ENCODE results near the gene ZNF532. TPM values are rescaled to one million over a fixed set of nuclear protein-coding genes. Genes with fewer than 3 reads are reported as not detected.

ZNF532 gene
- total RNA-seq, 4 donors from 2014 or later, result 80.2 to 111 (median 109) TPM

GRCh38 chr18:58881477-58881876 lies 16.8 kb downstream of the ZNF532 start:
- Histone ChIP-seq H3K27ac (no peak overlapping the region), H3K4me1 (peaks cover 0 to 1% of the 10 kb centered on the region in 2 donors)
- intact Hi-C loops (cut with DNase I), result no loop called here

DNA sequence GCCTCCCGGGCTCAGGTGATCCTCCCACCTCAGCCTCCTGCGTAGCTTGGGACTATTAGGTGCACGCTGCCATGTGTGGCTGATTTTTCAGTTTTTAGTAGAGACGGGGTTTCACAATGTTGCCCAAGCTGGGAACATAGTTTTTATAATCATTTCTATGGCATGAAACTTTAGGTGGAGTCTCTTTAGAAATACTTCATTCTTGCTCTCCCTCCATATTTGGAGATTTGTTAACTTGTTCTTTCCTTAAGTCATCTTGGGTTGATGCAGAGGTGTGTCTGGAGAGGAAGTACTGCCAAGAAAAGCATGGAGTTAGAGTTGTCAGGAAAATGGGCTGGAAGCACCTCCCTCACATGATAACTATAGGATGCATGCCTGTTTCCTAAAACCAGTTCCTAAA lies 17.4 kb downstream of the ZNF532 start:
- H3K27ac ChIP-seq, result peak overlapping the region in 2 of 3 donors; percentile 25 to 40
- WGBS, 2 donors, result 92 to 98% methylated on average over 4 of the region's 4 CpGs

More at GRCh38 chr18:58881477-58881876, 16.8 kb downstream of the ZNF532 start:
- H3K9me3 ChIP-seq, result no peaks in the 10 kb centered on the region
- no peak for DNase-seq
- peaks cover 0 to 6% of the 10 kb centered on the region in 2 donors for H3K36me3 ChIP-seq
- WGBS, 2 donors, result 81 to 91% methylated on average over 2 of the region's 2 CpGs
- H3K27me3 ChIP-seq, result no peaks in the 10 kb centered on the region
- no peak overlapping the region for H3K4me3 ChIP-seq (replicated peaks in 1 of 3)
- TF ChIP-seq POLR2A (IDR thresholded peaks at IDR 0.05), result no peak
- TF ChIP-seq, protein P1, sequence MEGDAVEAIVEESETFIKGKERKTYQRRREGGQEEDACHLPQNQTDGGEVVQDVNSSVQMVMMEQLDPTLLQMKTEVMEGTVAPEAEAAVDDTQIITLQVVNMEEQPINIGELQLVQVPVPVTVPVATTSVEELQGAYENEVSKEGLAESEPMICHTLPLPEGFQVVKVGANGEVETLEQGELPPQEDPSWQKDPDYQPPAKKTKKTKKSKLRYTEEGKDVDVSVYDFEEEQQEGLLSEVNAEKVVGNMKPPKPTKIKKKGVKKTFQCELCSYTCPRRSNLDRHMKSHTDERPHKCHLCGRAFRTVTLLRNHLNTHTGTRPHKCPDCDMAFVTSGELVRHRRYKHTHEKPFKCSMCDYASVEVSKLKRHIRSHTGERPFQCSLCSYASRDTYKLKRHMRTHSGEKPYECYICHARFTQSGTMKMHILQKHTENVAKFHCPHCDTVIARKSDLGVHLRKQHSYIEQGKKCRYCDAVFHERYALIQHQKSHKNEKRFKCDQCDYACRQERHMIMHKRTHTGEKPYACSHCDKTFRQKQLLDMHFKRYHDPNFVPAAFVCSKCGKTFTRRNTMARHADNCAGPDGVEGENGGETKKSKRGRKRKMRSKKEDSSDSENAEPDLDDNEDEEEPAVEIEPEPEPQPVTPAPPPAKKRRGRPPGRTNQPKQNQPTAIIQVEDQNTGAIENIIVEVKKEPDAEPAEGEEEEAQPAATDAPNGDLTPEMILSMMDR (IDR thresholded peaks at IDR 0.05), result no peak

DNA sequence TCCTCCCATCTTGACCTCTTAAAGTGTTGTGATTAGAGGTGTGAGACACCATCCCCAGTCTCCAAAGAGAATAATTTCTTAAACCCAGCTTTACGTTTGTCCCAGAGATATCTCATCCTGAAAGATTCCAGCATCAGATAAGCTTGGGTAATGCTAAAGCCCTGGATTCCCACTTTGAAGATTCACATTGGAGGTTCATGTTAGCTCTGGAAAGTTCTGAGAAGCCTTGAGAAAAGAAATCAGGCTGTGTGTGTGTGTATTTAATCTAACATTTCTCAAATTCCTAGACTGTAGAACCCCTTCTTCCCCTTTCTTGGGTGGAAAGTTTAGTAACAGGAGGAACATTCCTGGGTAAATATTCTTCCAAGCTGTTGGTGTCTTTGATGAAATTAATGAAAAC lies 18.0 kb downstream of the ZNF532 start:
- H3K36me3 ChIP-seq, result peaks cover 0 to 6% of the 10 kb centered on the region in 2 donors
- no peak for DNase-seq
- H3K27me3 ChIP-seq, result no peaks in the 10 kb centered on the region
- peaks cover 6 to 8% of the 10 kb centered on the region in 2 donors for H3K4me1 ChIP-seq
- TF ChIP-seq, protein P1 (IDR thresholded peaks at IDR 0.05), result no peak
- no peak for TF ChIP-seq POLR2A (IDR thresholded peaks at IDR 0.05)
- H3K9me3 ChIP-seq, result no peaks in the 10 kb centered on the region
- H3K4me3 ChIP-seq (replicated peaks in 1 of 3), result no peak overlapping the region
- intact Hi-C loops (cut with DNase I), result no loop called here
- peak overlapping the region in 2 of 3 donors; percentile 25 to 40 for H3K27ac ChIP-seq
- WGBS, 2 donors, result 65 to 87% methylated on average over 1 of the region's 1 CpG

More for the DNA sequence above, 17.4 kb downstream of the ZNF532 start:
- peaks cover 5 to 6% of the 10 kb centered on the region in 2 donors for H3K4me1 ChIP-seq
- H3K36me3 ChIP-seq, result peaks cover 0 to 6% of the 10 kb centered on the region in 2 donors
- no peaks in the 10 kb centered on the region for H3K27me3 ChIP-seq
- intact Hi-C loops (cut with DNase I), result no loop called here
- DNase-seq, result no peak
- no peaks in the 10 kb centered on the region for H3K9me3 ChIP-seq
- TF ChIP-seq, protein P1 (IDR thresholded peaks at IDR 0.05), result no peak
- no peak for TF ChIP-seq POLR2A (IDR thresholded peaks at IDR 0.05)
- no peak overlapping the region for H3K4me3 ChIP-seq (replicated peaks in 1 of 3)

GRCh38 chr18:58884680-58885079 lies 20.0 kb downstream of the ZNF532 start:
- Histone ChIP-seq H3K4me1 (peaks cover 6 to 8% of the 10 kb centered on the region in 2 donors), H3K36me3 (peaks cover 0 to 6% of the 10 kb centered on the region in 2 donors), H3K4me3 (replicated peaks in 1 of 3) (no peak overlapping the region), H3K27me3 (no peaks in the 10 kb centered on the region), H3K9me3 (no peaks in the 10 kb centered on the region), H3K27ac (no peak overlapping the region)
- no peak for DNase-seq
- 94 to 96% methylated on average over 5 of the region's 5 CpGs for WGBS, 2 donors
- intact Hi-C loops (cut with DNase I), result no loop called here
- no peak for TF ChIP-seq POLR2A (IDR thresholded peaks at IDR 0.05)
- TF ChIP-seq, protein P1 (IDR thresholded peaks at IDR 0.05), result no peak

GRCh38 chr18:58886431-58886830 lies 21.8 kb downstream of the ZNF532 start:
- Histone ChIP-seq H3K36me3 (peaks cover 0 to 2% of the 10 kb centered on the region in 2 donors), H3K27ac (peak overlapping the region in 1 of 3 donors; percentile 82), H3K4me1 (peaks cover 6 to 12% of the 10 kb centered on the region in 2 donors), H3K27me3 (no peaks in the 10 kb centered on the region), H3K4me3 (replicated peaks in 1 of 3) (no peak overlapping the region), H3K9me3 (no peaks in the 10 kb centered on the region)
- DNase-seq, result no peak
- 69 to 75% methylated on average over 3 of the region's 3 CpGs for WGBS, 2 donors
- intact Hi-C loops (cut with DNase I), result no loop called here
- TF ChIP-seq POLR2A (IDR thresholded peaks at IDR 0.05), result no peak
- TF ChIP-seq, protein P1 (IDR thresholded peaks at IDR 0.05), result no peak
